C4-2B (cell line): Measurements from ENCODE around the gene TPRX1.
"Not testable (repeated sequence)": the region's sequence is repeated elsewhere in the genome, so short reads cannot be mapped to it uniquely, and the experiment has no call there.

Experiments used
- CTCF ChIP-seq: fragments of 450-650 bp; conservative IDR thresholded peaks from 2 replicates; pipeline ENCODE4 v1.5.1; 2017; ENCODE audit warnings: mild to moderate bottlenecking
- ZFX ChIP-seq: fragments of 450-650 bp; IDR thresholded peaks from 2 replicates; pipeline ENCODE4 v1.6.1; 2017

GRCh38 chr19:47789811-47790210, 14.5 kb downstream of the TPRX1 start:
- not testable (repeated sequence) for TF ChIP-seq CTCF, ZFX
